HG03103 (cell line): Measurements from ENCODE around the gene WDCP.
"Not testable (repeated sequence)": the region's sequence is repeated elsewhere in the genome, so short reads cannot be mapped to it uniquely, and the experiment has no call there.

ENCODE experiments used
- ATAC-seq: cut with Tn5 transposase; IDR thresholded peaks from one replicate; pipeline ENCODE4 v1.9.1; 2021; ENCODE audit warnings: low read depth; ENCODE audit not compliant: unreplicated experiment

Gene WDCP

GRCh38 chr2:24046930-24047702 lies at the start of gene WDCP:
Gene WDCP (minus strand): TSS chr2:24047391. CDS start chr2:24039494, 7,897 bp downstream.
- peak; percentile 99 for ATAC-seq

- ATAC-seq = not testable (repeated sequence)
These were observed 48.0 kb upstream of the WDCP start for GRCh38 chr2:24095171-24095677.

GRCh38 chr2:24093270-24093669 lies 46.1 kb upstream of the WDCP start:
- not testable (repeated sequence) for ATAC-seq

- ATAC-seq = no peak
These were observed 41.7 kb upstream of the WDCP start for GRCh38 chr2:24088821-24089359.

GRCh38 chr2:24087032-24087431 lies 39.8 kb upstream of the WDCP start:
- ATAC-seq = no peak

GRCh38 chr2:24086241-24086640 lies 39.0 kb upstream of the WDCP start:
- no peak for ATAC-seq

- ATAC-seq = no peak
These were observed 38.0 kb upstream of the WDCP start for GRCh38 chr2:24085200-24085489.

- peak; percentile 70 for ATAC-seq
These were observed 37.4 kb upstream of the WDCP start, which contains the start of gene TP53I3 for GRCh38 chr2:24084386-24085199. Gene TP53I3 (minus strand): TSS chr2:24084834. CDS start chr2:24084326, 508 bp downstream.

GRCh38 chr2:24083567-24084385 lies 36.6 kb upstream of the WDCP start:
- peak; percentile 72 for ATAC-seq

GRCh38 chr2:24082787-24083566 lies 35.8 kb upstream of the WDCP start:
- no peak for ATAC-seq

GRCh38 chr2:24080701-24081100 lies 33.5 kb upstream of the WDCP start:
- ATAC-seq = no peak

GRCh38 chr2:24077879-24078278 lies 30.7 kb upstream of the WDCP start:
- no peak for ATAC-seq

- no peak for ATAC-seq
These were observed 30.3 kb upstream of the WDCP start for GRCh38 chr2:24077535-24077877.

- peak; percentile 1 for ATAC-seq
These were observed 29.8 kb upstream of the WDCP start for GRCh38 chr2:24076849-24077534.

GRCh38 chr2:24075915-24076848 lies 29.0 kb upstream of the WDCP start, which contains the start of gene SF3B6:
Gene SF3B6 (minus strand): TSS chr2:24076326. CDS start chr2:24076229, 97 bp downstream.
- peak; percentile 90 for ATAC-seq

- ATAC-seq = no peak
These were observed 28.1 kb upstream of the WDCP start for GRCh38 chr2:24075259-24075658.

- ATAC-seq = no peak
These were observed 26.6 kb upstream of the WDCP start for GRCh38 chr2:24073816-24074215.

- ATAC-seq = no peak
These were observed 25.1 kb upstream of the WDCP start for GRCh38 chr2:24072259-24072658.
